Measurements from ENCODE around the gene CASP10.

DNA sequence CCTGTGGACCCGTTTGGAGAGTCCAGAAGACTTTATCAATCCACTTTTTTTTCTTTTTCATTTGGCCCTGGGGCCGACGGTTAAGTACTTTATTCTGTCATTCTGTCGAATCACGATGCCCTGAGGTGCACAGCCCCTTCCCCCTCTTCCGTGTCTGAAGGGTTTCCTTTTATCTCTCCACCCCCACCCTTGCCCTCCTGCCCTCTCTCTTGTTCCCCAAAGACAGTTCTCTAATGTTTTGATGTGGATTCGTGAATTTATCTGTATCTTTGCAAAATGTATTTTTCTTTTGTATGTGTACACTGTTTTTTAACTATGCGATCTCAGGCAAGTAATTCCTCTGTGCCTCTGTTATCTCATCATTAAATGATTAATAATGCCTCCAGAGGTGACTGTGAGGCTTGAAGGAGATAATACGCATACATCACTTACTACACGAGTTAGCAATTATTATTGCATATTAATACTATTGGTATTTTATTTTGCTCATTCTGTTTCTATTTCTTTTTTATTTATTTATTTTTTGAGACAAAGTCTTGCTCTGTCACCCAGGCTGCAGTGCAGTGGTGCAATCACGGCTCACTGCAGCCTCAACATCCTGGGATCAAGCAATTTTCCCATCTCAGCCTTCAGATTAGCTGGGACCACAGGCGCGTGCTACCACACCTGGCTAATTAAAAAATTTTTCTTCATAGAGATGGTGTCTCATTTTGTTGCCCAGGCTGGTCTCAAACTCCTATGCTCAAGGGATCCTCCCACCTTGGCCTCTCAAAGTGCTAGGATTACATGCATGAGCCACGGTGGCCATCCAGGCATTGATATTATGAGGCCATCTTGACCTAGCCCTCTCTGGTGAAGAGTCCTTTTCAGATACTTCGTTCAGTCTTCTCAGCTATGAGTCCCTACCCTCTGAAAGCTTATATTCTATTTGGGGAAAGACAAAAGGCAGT, 76.0 kb downstream of the CASP10 start:
- TF ChIP-seq, protein P1, sequence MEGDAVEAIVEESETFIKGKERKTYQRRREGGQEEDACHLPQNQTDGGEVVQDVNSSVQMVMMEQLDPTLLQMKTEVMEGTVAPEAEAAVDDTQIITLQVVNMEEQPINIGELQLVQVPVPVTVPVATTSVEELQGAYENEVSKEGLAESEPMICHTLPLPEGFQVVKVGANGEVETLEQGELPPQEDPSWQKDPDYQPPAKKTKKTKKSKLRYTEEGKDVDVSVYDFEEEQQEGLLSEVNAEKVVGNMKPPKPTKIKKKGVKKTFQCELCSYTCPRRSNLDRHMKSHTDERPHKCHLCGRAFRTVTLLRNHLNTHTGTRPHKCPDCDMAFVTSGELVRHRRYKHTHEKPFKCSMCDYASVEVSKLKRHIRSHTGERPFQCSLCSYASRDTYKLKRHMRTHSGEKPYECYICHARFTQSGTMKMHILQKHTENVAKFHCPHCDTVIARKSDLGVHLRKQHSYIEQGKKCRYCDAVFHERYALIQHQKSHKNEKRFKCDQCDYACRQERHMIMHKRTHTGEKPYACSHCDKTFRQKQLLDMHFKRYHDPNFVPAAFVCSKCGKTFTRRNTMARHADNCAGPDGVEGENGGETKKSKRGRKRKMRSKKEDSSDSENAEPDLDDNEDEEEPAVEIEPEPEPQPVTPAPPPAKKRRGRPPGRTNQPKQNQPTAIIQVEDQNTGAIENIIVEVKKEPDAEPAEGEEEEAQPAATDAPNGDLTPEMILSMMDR (IDR thresholded peaks at IDR 0.05), result peak in 2 of 12 donors; percentile 16 to 40
- TF ChIP-seq POLR2A (IDR thresholded peaks at IDR 0.05), result no peak
